Astrocyte of the hippocampus (primary cell): ENCODE data around the gene HDAC4.

Experiments used
- DNase-seq: peaks from one replicate; pipeline ENCODE4 v3.0.0; 2011; ENCODE audit warnings: low read depth, low spot score

The HDAC4 gene

DNA sequence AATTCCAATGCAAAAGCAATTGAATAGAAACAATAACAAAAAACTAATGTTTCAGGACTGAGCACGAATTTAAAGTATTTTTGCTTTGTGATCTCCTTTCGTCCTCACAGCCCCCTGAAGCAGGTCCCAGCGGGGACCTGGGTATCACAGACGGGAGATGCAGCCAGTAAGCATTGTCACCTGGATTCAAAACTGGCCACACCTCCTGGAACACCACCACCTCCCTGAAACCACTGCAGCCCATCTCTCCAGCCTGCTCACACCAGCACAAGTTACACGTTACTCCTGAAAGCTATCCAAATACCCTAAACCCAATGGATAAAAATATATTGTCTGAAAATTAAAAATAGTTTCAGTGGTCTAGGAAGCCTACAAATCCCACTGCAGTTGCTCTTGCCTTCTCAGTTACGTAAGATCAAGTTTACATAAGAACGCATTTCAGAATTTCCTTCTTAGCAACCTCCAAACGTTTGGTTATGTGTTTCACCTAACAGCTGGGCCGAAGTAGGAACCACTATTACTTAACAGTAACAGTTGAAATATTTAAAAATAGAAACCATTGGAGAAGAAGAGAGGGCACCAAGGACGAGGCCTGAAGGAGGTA, 178.0 kb downstream of the HDAC4 start:
- DNase-seq, result no peak

DNA sequence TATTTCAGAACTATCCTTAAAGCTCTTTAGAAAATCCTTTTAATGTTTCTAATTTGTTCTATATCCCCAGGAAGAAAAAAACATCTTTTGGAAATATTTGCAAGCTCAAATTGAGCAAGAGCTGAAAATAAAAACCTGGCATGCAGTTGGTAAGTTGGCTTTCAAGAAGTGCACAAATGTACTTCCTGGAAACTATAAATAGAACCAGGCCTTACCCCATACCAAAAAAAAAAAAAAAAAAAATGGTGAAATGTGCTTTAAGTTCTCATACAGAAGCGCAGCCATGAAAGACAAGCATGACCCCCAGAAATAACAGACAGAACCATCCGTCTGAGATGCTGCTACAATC, 178.5 kb downstream of the HDAC4 start:
- no peak for DNase-seq

DNA sequence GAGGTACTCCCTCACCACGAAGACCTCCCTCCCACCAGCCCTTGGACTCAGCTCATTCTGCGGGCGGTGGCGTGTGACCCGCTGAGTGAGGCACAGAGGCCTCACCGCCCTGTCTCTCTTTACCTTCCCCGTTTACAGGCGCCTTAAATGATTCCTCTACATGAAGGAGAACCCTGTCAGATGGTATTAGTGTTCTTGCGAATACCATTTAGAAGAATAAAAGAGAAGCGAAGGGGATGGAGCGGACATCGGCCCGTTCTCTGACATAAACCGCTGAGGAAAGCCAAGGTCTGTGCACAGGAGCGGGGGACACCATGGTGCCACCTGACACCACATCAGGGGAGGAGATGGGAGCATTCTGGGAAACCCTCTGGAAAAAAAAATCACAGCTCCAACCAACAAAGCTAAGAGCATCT, 179.8 kb downstream of the HDAC4 start:
- no peak for DNase-seq

DNA sequence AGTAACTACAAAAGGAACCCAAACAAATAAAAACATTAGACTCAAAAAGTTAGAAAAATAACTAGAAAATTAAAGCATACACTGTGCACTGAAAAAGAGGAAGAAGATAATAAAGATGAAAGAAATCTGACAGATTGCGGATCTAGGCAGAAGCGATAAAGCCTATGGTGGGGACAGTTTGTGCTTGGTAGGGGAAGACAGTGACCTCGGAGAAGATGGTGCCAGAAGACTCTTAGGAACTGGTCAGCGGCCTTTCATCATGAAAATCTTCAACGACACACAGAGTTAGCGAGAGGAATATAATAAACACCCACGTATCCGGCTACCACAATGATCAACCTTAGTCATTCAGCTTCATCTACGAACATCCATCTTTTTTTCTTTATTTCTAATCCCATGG, 180.5 kb downstream of the HDAC4 start:
- no peak for DNase-seq

- no peak for DNase-seq
These were observed 184.1 kb downstream of the HDAC4 start for GRCh38 chr2:239216614-239217273.

DNA sequence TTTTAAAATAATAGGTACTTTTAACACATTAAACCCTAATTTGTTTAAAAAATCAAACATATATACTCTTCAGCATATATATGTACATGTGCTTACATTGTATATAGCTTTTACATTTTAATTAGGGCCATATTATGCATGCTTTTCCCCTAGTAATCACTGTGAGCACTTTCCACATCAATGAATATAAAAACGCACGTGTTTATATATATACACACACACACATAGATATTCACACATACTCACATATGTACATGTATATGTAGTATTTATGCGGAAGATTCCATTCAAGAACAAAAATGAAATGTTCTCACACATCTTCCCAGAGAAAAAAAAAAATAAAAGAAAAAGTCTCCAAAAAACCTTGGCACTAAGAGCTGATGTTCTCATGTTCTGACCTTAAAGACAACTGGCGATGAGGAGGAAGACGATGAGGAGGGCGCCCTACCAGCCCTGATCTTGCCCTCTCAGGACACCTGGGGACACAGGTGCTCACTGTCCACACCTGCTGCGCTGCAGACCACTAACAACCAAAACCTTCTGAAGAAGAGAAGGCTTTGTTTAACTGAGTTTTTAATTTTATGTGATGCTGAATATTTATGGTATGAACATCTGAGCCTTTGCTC, 184.7 kb downstream of the HDAC4 start:
- no peak for DNase-seq

GRCh38 chr2:239215136-239215925, 185.5 kb downstream of the HDAC4 start:
- DNase-seq, result no peak

DNA sequence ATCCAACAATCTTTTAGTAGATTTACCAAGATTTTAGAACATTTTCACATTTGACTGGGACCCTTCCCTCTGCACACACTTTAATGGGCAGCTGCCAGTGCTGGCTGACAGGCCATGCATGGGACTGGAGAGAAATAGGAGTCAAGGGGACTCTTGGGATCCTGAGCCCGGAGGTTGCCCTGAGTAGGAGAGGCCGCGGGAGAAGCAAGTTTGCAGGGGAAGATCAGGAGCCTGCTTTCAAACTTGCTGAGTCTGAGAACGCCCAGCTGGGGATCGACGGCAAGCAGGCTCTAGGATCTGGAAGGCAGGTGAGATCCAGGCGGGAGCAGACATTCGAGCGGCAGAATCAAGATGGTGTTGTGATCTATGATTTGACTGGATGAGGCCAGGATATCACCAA, 186.1 kb downstream of the HDAC4 start:
- no peak for DNase-seq

DNA sequence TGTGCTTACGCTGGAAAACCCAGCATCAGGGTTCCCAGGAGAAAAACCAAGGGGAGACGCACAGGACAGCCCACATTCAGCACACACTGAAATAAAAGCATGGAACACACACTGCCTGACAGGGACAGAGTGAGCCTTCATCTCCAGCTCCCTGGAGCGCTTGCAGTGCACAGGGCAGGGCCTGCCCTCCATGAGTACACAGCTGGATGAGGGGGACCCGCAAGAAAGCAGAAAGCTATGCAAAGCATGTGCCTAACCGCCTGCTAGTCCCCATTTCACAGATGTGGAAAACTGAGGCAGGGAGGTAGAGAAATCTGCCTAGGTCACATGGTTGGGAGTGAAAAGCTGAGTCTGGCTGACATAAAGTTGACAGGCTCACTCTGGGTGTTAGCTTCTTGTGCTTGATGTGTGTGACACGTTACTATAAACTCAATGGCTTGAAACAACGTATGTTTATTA, 187.1 kb downstream of the HDAC4 start:
- DNase-seq, result no peak

- DNase-seq, result no peak
These were observed 187.7 kb downstream of the HDAC4 start for GRCh38 chr2:239212929-239213642.

GRCh38 chr2:239212121-239212928, 188.5 kb downstream of the HDAC4 start:
- no peak for DNase-seq

DNA sequence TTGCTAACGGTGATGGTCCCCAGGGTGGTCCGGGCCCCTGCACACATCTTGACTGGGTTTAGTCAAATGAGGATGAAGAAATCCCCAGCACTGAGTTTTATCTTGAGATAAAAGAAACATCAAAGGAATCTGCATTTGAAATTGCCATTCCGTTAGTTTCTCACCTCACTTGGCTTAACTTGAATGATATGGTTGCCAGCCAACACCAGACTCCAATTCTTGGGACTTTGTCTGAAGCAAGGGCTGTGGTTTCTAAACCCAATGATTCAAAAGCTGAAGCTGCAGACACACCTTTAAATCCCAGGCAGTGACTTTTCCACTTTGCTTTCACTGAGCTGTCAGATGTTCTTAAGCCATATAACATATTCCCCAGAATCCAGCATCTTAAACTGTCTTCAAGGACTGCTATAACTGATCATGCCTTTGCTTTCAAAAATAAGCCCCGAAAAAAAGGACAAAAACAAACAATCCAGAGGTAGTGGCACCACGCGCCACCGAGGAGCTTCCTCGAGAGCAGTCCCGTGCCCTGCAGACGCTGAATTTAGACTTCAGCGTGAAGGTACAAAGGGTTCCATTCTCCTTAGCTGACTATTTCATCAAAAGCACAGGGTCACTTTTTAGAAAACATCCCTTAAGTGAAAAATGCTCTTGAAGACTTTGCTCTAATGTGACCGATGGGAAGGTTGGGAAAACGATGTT, 189.3 kb downstream of the HDAC4 start:
- peak; percentile 74 for DNase-seq

GRCh38 chr2:239209783-239210182, 191.0 kb downstream of the HDAC4 start:
- no peak for DNase-seq

DNA sequence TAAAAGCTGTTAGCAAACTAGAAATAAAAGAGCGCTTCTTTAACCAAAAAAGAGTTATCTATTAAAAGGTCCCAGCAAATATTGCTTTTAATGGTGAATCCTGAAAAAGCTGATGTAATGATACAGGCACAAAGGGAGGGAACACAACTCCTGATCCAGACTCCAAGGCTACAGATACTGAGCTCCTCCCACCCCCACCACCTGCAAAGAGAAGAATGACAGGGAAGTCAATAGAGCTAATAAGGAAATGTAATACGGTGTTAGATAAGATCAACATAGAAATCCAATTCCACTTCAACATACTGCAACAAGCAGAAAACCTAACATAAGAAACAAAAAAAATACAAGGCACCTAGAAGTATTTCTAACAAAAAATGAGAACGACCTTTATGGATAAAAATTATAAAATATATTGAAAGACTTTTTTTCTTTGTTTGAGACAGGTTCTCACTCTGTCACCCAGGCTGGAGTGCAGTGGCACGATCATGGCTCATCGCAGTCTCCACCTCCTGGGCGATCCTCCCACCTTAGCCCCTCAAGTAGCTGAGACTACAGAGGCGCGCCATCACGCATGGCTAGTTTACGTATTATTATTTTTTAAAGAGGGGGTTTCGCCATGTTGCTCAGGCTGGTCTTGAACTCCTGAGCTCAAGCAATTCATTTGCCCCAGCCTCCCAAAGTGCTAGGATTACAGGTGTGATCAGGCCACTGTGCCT, 192.2 kb downstream of the HDAC4 start:
- DNase-seq, result no peak

GRCh38 chr2:239206851-239207250, 194.0 kb downstream of the HDAC4 start:
- DNase-seq, result no peak

GRCh38 chr2:239206042-239206441, 194.8 kb downstream of the HDAC4 start:
- no peak for DNase-seq

DNA sequence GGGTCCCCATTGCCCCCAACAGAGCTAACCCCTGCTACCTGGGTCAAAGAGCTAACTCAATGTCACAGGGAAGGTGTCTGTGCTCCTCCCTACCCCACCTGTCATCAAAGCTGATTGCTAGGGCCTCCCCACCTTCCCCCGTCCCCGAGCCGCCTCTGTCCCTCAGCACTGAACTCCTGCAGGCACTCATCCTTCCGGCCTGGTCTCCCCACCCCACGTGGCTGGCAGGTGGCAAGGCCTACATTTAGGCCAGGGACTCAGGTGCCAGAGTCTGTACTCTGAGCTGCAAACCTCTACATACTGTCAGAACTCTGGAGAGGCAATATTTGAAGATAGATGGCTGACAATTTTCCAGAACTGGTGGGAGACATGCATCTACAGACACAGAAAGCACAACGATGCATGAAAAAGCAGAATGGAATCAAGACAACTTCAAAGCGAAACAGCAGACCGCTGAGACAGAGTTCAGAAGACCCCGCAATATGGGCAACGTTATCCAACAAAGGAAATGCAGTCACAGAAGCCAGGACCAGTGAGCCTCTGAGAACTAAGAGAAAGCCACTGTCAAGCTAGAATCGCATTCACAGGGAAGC, 195.8 kb downstream of the HDAC4 start:
- DNase-seq, result no peak

GRCh38 chr2:239204136-239204875, 196.5 kb downstream of the HDAC4 start:
- DNase-seq, result no peak
